ENCODE results near the gene ENTPD5. TPM values are rescaled to one million over a fixed set of nuclear protein-coding genes. Genes with fewer than 3 reads are reported as not detected.

ENTPD5 gene
- total RNA-seq, 4 donors from 2014 or later, result 0.59 to 285 (median 14.0) TPM

DNA sequence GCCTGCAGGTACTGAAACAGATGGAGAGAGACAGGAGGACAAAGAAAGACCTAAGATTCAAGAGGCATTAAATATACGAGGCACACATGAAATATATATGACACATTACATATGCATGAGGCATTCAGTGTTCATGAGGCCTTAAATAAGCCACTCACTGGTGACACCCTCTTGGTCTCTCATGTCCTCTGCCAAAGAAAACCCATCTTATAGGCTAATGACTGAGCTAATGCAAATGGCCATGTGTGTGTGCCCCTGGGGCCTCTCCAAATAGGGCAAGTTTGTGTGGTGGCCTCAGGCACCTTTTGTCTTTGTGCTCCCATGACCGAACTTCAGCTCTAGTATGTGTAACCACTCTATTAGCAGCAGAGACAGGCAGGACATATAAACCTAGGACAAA lies 50.2 kb downstream of the ENTPD5 start:
- H3K9me3 ChIP-seq, result no peaks in the 10 kb centered on the region
- no peaks in the 10 kb centered on the region for H3K4me1 ChIP-seq
- intact Hi-C loops (cut with DNase I; ENCODE audit: low total_unique reads), result no loop called here
- TF ChIP-seq, protein P1, sequence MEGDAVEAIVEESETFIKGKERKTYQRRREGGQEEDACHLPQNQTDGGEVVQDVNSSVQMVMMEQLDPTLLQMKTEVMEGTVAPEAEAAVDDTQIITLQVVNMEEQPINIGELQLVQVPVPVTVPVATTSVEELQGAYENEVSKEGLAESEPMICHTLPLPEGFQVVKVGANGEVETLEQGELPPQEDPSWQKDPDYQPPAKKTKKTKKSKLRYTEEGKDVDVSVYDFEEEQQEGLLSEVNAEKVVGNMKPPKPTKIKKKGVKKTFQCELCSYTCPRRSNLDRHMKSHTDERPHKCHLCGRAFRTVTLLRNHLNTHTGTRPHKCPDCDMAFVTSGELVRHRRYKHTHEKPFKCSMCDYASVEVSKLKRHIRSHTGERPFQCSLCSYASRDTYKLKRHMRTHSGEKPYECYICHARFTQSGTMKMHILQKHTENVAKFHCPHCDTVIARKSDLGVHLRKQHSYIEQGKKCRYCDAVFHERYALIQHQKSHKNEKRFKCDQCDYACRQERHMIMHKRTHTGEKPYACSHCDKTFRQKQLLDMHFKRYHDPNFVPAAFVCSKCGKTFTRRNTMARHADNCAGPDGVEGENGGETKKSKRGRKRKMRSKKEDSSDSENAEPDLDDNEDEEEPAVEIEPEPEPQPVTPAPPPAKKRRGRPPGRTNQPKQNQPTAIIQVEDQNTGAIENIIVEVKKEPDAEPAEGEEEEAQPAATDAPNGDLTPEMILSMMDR (IDR thresholded peaks at IDR 0.05), result no peak
- no peak for TF ChIP-seq POLR2A (IDR thresholded peaks at IDR 0.05)
- no peak for DNase-seq
- H3K27ac ChIP-seq, result no peak overlapping the region
- no peaks in the 10 kb centered on the region for H3K36me3 ChIP-seq
- H3K4me3 ChIP-seq, result no peak overlapping the region
- H3K27me3 ChIP-seq, result no peaks in the 10 kb centered on the region

DNA sequence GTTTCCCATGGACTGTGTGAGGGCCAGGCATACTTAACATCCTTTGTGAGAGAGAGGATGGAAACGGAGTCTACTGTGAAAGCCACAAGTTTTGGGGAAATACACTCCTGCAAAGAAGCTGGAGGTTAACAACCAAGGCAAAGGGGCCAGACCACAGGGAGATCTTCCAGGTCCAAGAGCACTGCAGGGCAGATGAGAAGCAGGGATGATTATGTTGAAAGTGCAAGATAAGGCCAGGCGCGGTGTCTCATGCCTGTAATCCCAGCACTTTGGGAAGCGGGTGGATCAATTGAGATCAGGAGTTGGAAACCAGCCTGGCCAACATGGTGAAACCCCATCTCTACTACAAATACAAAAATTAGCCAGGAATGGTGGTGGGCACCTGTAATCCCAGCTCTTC lies 53.9 kb downstream of the ENTPD5 start:
- Histone ChIP-seq H3K9me3 (no peaks in the 10 kb centered on the region), H3K4me3 (no peak overlapping the region), H3K27me3 (no peaks in the 10 kb centered on the region), H3K4me1 (no peaks in the 10 kb centered on the region), H3K27ac (no peak overlapping the region), H3K36me3 (no peaks in the 10 kb centered on the region)
- DNase-seq, result no peak
- intact Hi-C loops (cut with DNase I; ENCODE audit: low total_unique reads), result no loop called here
- no peak for TF ChIP-seq POLR2A (IDR thresholded peaks at IDR 0.05)
- TF ChIP-seq, protein P1 (IDR thresholded peaks at IDR 0.05), result no peak

DNA sequence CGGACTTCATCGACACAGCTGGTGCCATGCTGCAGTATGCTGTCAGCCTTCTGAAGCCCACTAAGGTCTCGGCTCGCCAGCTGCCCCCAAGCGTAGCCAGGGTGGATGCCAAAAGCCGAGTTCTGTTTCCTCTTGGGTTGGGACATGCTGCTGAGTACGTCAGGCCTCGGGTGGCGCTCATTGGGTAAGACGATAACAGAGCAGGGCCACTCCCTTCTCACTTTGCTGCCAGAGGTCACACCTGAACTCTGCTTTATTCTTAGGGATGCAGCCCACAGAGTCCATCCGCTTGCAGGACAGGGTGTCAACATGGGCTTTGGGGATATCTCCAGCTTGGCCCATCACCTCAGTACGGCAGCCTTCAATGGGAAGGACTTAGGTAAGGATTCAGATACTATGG lies 57.9 kb downstream of the ENTPD5 start:
- TF ChIP-seq, protein P1 (IDR thresholded peaks at IDR 0.05), result no peak
- no peak for TF ChIP-seq POLR2A (IDR thresholded peaks at IDR 0.05)

DNA sequence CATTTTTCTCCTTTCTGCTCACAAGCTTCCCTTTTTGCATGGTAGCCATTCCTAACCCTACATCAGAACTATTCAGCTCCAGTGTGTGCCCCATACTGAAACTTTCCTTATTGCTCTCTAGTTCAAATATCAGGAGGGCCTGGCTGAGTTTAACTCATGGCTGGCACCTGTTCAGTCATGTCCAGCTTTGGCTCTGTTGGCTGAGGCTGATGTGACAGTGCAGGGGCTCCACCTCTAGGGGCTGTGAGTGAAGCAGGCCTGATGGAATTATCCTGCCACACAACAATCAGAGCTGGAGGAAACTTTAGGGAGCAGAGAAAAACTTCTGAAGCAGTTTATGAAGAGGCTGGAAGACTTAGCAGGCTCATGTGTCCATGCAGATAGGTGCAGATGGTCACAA lies 60.5 kb downstream of the ENTPD5 start:
- no peaks in the 10 kb centered on the region for H3K36me3 ChIP-seq

More for the DNA sequence above, 57.9 kb downstream of the ENTPD5 start:
- Histone ChIP-seq H3K27ac (no peak overlapping the region), H3K4me3 (no peak overlapping the region), H3K27me3 (no peaks in the 10 kb centered on the region), H3K36me3 (no peaks in the 10 kb centered on the region), H3K9me3 (no peaks in the 10 kb centered on the region), H3K4me1 (no peaks in the 10 kb centered on the region)
- intact Hi-C loops (cut with DNase I; ENCODE audit: low total_unique reads), result no loop called here
- DNase-seq, result no peak

GRCh38 chr14:73955674-73956073 lies 63.4 kb downstream of the ENTPD5 start:
- H3K4me3 ChIP-seq, result no peak overlapping the region
- H3K27me3 ChIP-seq, result no peaks in the 10 kb centered on the region
- H3K36me3 ChIP-seq, result no peaks in the 10 kb centered on the region
- DNase-seq, result no peak
- no peak overlapping the region for H3K27ac ChIP-seq
- no peaks in the 10 kb centered on the region for H3K4me1 ChIP-seq
- no peak for TF ChIP-seq POLR2A (IDR thresholded peaks at IDR 0.05)
- TF ChIP-seq, protein P1 (IDR thresholded peaks at IDR 0.05), result no peak
- H3K9me3 ChIP-seq, result no peaks in the 10 kb centered on the region
- intact Hi-C loops (cut with DNase I; ENCODE audit: low total_unique reads), result no loop called here

More for the DNA sequence above, 60.5 kb downstream of the ENTPD5 start:
- Histone ChIP-seq H3K9me3 (no peaks in the 10 kb centered on the region), H3K4me1 (no peaks in the 10 kb centered on the region), H3K4me3 (no peak overlapping the region), H3K27me3 (no peaks in the 10 kb centered on the region), H3K27ac (no peak overlapping the region)
- no peak for TF ChIP-seq POLR2A (IDR thresholded peaks at IDR 0.05)
- TF ChIP-seq, protein P1 (IDR thresholded peaks at IDR 0.05), result no peak
- DNase-seq, result no peak
- intact Hi-C loops (cut with DNase I; ENCODE audit: low total_unique reads), result no loop called here

Data from uterus (tissue), 4 donors.